Cerebellar nuclear complex (tissue), 1 donor: ENCODE results near the gene AMPD2.
A peak's percentile ranks its signal among the peaks of the same experiment; 100 is the strongest.

Experiments used
- DNase-seq, 2 experiments: peaks; one replicate each; lab custom pipeline; 2025; lab: John Stamatoyannopoulos, UW

Gene AMPD2

DNA sequence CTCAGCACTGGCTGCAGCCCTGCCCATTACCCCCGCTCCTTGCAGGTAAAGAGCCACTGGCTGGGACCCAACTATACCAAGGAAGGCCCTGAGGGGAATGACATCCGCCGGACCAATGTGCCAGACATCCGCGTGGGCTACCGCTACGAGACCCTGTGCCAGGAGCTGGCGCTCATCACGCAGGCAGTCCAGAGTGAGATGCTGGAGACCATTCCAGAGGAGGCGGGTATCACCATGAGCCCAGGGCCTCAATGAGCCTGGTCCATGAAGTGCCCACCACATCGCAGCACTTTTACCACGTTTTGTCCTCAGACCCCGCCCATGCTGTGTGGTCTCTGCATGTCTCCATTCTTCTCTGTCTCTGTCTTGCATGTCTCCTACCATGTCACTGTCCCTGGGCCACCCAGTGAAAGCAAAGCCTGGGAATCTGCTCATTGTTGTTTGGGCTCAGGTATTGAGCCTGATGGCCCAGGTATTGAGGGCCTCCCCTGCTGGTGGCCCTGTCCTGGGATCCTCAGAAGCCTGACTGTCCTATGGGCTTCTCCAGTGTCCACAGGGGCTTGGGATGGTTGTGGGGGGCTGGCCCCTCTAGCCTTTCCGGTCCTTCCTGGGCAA, 11.4 kb downstream of the AMPD2 start:
- no peak for DNase-seq

DNA sequence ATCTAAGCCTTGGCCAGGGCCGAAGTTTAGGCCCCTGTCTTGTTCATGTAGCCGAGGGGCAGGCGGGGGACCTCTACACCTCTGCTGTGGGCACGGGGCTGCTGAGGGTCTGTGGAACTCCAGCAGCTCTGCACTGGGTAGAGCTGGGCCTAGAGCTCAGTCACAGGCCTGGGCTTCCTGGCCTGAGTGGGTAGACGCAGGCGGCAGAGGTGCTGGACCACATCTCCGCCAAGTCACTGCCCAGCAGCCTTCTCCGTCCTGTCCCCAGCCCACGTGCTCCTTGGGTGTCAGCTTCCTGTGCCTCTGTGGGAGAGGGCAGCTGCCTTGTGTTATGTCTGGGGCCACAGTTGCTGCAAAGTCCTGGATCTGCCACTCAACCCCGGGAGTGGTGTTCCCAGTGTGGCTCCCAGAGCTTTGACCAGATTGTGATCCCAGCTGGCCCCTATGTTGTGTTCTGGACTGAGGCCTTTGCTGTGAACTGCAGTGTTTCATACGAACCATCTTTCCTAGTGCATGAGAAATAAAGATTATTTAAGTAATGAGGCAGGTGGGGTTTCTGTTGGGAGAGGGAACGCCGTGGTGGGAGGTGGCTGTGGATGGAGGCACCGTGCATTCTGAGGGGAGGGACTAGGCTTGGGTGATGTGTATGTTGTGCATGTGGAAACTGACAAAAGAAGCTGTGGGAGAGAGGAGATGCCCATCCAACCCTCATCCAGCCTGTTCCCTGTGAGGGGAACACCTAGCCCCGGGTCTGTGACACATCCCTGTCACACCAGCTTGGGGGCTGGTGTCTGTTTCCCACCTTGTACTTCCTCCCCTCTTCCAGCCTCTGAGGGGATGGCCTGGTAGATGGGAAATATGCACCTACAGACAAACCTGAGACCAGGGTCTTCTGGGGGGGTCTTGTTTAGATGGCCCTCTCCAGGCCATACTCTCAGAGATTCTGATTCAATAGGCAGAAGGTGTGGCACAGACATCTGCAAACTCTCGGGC, 12.2 kb downstream of the AMPD2 start:
- DNase-seq, result no peak

DNA sequence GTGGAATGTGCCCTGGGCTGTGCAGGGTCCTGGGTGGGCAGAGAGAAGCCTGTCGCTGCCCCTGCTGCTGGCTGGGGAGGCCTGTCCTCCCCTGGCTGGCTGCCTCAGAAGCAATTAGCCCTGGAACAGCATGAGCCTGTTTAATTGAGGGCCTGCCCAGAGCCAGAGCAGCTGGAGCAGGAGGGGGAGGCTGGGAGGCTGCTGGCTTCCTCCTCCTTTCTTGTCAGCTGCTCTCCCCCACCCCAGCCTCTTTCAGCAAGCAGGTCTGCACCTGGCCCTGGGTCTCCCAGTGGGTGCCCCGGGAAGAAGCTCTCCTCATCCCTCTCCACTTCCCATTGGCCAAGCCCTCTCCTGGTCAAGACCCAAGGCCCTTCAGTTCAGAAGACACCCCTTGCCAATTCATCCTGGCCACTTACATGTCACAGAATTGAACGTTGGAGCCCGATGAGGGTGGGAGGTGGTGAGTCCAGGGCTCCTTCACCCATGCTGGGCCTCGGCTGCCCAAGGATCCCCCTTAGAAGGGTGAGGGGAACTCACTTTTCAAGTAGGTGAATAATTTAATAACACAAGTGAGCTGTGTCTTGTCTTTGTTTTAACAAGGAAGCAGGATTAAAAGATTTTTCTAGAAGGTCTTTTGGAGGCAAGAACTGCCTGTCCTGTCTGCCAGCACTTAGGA, 13.2 kb downstream of the AMPD2 start:
- no peak for DNase-seq

DNA sequence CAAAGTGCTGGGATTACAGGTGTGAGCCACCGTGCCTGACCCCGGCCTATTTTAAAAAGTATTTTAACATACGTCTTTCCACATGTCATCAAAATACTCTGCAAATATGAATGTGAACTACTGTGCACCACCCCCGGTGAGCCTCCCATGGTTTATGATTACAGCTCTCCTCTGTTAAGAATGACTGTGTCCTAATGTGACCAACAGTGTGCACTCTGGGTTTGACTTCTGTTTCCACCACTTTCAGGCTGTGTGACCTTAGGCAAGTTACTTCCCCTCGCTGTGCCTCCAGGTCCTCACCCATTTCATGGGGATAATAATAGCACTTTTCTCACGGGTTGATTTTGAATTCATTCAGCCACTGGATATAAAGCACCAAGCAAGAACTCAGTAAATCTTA, 14.7 kb downstream of the AMPD2 start:
- no peak for DNase-seq

DNA sequence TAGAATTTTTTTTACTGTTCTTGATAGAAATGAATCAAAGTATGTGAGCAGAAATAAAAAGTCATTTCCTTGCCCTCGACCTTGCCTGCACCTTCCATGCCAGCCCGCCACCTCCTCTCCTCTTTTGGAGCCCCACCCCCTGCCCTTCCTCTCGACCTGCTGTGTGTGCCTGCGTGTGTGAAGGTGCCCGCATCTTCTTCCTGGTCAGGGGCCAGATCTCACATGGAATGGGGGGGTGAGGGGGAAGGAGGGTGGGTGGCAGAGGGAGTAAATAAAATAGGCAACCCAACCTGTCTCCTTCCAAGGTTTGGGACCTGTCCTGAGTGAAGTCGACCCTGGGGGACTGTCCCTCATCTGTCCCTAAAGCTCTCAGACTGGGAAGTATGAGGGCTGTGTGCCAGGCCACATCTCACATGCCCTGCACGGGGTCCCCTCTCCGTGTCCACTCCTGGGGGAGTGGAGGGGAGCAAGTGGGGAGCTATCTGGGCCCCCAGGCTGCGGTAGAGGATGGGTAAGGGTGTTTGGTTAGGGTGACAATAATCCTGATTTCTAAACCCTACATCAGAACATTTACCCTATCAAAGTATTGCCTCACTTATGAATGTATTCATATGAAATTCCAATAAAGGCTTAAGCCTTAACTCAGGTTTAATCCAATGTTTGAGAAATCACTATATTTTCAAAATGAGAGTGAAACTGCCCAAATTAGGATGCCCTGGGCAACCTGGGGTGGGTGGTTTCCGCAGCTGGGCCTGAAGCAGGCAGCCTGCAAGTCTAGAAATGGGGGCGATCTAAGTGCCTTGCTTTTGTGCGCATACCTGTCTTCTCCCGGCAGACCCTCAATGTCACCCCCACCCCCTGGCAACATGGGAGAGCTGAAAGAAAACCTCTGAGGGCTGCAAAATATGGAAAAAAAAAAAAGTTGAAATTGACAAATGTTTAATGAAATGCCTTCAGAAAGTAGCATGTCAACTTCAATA, 15.4 kb downstream of the AMPD2 start:
- no peak for DNase-seq

DNA sequence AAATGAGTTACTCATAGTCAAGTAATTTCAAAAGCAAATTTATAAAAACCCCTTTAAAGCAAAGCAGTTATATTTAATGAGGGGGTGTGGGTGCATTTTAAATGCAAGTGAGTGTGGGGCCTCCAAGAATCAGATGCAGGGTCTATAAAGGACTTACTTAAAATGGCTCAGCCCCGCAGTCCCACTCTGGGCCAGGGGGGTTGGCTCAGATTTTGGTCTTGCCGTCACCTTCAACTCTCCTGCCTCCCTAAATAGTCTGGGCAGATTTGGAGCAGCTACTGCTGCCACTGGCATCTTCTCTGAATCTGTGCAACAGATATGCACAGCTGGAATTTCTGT, 16.2 kb downstream of the AMPD2 start:
- no peak for DNase-seq

DNA sequence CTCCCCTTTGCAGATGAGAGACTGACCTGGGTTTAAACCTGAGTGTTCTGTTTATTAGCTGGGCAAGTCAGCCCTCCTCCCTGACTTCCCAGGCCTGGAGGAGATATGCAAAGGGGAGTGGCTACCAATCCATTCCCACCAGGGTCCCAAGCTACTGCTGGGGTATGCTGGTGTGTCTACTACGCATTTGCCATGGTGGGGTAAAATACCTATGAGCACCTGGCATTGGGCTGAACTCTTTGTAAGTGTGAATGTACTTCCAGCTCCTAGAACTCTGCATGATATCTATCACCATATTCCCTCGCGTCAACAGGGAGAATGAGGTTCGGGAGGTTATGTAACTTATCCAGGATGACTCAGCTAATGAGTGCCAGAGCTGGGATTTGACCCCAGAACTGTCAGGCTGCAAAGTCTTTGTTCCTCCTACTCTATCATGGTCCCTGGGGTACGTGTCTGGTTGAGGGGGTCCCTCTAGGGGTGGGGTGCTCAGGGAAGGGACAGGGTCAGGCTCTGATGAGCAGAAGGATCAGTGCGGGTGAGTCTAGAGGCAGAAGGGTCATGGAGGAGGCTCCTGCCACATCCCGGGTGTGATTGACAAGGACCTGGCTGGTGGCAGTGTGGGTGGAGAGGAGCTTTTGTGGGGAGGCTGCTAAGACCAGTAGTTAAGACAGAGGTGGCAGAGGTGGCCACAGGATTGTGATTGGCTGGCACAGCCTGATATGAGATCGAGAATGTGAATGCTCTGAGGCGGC, 16.7 kb downstream of the AMPD2 start:
- no peak for DNase-seq

DNA sequence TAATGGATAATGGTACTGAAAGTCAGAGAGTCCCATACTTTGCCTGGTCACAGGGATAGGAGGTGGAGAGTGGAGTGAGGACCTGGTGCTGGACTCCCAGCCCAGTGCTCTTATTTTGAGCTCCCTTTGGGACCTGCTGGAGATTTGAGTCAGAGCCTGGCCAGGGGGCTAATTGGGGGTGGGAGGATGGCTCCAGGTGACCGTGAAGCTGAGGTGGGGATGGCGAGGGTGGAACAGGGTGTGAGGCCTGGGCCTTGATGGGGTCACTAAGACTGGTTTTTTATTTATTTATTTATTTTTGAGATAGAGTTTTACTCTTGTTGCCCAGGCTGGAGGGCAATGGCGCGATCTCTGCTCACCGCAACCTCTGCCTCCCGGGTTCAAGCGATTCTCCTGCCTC, 17.8 kb downstream of the AMPD2 start:
- no peak for DNase-seq

DNA sequence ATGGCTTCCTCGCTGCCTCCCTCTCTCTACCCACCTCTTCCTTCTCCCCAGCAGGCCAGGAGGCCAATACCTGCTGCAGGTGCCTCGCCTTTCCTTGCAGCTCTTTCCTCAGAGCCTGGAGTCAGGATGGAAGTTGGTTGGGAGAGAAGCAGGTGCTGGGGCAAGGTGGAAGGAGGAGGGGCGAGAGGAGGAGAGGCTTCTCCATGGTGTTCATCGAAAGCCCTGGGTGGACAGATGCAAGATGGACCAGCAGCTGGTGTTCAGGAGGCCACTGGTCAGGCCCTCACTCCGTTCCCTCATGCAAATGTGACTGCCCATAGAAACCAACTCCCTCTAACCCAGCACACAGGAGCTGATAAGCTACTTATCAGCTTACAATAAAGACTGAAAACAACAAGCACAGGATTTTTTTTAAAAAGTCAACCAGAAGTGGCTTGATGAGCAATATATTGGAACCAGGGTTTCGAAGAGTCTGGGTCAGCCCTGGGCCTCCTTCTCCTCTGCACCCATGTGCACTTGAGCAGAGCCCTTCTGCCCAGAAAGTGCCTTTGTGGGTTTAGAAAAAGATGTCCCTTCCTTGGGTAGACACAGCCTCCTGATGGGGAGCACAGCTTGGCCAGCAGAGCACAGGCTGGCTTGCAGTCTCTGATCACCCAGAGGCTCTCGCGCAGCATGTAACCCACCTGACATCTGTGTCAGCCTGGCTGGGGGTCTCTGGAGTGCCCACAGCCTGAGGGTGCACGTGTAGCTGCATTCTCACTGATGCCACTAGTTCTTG, 19.6 kb downstream of the AMPD2 start:
- no peak for DNase-seq

DNA sequence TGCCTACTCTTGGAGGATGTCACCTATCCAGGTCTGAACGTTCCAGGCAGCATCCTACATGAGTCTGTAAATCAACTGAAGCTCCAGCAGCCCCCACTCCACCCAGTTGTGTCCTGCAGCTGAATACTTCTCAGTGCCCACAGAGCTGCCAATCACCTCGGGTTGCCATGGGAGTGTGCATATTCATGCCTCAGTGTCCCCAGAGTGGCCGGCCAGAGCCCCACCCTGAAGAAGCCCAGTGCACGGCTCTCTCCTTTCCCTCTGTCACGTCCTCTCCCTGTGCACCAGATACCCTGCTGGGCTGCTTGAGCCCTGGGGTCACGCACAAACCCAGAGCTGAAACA, 20.2 kb downstream of the AMPD2 start:
- no peak for DNase-seq

DNA sequence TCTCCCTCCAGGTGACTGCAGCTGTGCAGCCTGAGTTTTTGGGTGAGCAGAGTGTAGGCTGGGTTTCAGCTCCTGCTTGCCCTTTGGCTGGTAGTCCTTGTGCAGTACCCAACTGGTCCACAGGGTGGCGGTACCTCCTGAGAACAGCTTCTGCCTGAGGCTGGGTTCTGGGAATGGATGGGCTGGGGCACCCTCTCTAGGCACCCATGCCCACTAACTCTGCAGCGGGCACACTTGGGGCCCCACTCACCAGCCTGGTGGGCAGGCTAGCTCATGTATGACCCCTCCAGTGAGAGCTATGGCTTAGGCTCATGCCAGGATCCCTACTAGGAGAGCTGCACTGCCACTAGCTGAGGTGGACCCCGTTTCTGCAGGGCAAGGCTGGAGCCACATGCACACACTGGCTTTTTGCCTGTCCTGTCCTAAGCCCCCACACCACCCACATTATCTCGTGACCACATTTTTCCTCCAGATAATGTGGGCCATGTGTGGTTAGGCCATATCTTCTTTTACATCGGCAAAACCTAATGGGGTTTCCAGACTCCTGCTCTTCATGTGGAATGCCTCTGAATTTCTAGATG, 20.7 kb downstream of the AMPD2 start:
- peak in 1 of 2 experiments; percentile 34 for DNase-seq

DNA sequence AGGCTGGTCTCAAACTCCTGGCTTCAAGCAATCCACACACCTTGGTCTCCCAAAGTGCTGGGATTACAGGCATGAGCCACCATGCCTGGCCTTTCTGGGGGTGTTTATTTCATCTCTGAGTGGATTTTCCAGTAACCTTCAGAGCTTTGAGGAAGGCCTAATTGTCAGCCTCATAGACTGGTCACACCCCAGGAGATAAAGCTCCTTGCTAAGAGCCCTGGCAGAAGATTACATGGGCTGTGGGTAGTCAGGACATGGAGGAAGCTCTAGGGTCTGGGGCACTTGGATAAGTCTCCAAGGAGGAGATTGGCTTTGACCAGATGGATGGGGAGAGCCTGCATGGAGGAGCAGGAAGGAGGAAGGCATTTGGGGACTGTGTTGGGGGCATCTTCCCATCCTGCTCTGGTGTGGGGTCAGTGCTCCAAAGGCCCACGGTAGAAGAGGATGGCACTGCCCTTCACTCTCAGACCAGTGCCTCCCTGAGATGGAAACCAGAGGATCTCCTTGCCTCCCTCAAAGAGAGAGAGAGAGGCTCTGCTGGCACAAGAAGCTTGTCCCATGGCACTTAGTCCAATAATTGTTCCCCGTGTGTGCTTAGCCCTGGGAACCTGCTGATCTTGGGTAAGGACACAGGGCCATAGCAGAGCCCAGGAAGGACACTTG, 21.6 kb downstream of the AMPD2 start:
- no peak for DNase-seq

DNA sequence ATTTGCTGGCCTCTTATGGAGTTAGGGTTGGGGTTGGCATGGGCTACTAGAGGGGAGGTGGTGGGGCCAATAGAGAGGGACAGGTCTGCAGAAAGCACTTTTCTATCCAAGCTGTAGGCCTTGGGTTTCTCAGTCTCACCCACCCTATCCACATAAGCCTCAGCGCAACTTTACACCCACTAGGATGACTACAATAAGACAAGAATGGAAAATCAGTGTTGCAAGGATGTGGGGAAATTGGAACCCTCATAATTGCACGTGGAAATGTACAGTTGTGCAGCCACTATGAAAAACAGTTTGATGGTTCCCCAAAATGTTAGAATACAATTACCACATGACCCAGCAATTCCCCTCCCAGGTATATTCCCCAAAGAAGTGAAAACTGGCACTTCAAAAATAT, 22.2 kb downstream of the AMPD2 start:
- no peak for DNase-seq

DNA sequence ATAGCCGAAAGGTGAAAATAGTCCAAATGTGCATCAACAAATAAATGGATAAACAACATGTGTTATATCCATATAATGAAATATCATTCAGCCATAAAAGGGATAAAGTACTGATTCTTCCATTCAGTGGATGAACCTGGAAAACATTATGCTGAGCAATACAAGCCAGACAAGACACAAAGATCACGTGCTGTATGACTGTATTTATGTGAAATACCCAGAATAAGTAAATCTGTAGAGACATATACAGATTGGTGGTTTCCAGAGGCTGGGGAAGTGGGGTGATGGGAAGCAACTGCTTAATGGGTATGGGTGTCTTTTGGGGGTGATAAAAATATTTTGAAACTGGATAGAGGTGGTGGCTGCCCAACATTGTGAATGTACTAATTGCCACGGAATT, 23.0 kb downstream of the AMPD2 start:
- no peak for DNase-seq

DNA sequence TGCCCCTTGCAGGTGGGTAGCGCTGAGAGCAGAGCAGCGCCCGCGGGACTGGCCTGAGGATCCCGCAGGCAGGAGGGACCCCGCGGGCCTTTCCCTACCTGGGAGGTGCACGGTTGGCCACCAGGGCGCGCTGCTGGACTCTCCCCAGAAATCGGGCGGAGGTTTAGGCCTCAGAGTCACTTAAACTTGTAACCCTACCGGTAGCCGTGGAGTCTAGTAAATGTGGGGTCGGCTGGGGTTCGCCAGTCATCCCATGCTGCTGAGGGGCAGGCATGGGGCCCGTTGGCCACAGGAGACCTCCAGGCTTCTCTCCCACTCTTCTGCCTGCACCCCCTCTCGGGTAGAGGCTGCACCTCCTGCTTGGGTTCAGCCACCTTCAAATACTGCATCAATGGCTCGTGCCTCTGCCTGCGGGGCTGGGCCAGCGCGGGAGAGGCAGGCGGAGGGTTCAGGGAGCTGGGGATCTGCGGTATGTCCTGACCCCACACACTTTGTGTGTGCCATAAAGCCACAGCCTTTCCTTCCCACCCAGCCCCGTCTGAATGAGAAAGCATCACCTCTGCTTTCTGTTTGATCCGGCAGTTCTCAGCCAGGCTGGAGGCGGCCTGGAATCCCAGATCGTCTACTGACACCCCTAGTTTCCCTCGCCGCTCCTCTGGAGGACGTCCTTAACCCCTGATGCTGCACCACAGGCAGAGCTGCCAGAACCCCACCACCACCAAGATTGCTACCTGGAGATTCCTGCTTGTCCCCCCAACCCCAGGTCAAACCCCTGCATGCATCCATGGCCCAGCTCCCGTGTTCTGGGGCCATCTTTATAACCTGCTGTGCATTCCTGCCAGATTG, 24.0 kb downstream of the AMPD2 start:
- DNase-seq, result peak in 1 of 2 experiments; percentile 5

DNA sequence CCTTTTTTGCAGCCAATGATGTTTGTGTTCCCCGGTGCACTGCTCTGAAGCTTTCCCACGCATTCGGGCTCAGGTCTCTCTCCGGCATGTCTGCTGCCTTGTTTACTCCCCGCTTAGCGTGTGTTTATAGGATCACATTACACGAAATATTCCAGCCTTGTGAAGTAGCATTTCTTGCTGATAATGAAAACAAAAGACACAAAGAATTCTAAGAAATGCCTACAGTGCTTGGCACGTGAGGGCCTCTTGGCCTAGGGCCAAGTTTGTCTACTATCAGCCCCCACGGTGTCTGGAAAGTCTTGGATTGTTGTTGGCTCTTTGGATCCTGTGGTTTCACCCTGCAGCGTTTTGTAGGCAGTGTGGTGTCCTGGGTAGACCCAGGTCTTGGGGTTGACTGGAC, 25.0 kb downstream of the AMPD2 start:
- DNase-seq, result no peak

DNA sequence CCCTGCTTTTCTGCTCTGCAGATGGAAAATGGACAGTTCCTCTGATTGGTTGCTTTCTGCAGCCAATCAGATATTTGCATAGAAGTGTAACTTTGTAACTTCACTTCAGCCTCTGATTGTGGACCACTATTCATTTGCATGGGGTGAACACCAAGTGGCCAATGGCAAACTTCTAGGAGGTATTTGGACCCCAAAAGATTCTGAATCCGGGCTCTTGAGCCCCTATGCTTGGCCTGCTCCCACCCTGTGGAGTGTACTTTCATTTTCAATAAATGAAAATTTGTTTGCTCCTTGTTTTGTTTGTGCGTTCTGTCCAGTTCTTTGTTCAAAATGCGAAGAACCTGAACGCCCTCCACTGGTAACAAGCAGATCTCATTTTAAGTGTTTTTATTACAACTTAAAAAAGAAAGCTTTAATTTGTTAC, 29.9 kb downstream of the AMPD2 start:
- no peak for DNase-seq

DNA sequence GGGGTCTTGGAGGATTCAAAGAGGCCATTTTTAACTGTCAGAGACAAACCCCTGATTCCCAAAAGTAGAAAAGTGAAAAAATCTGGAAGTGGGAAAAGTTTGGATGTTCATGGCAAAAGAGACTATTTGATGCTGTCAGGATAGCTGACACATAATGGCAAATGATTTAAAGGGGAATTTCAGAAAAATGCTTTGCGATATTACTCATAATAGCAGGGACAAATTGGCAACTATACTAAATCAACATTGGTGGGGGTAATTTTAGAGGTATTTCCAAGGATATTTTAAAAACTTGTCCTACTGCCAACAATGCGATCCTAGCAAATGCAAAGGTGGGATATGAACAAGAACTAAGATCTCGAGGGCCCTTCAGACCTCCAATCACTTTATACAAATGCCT, 31.0 kb downstream of the AMPD2 start:
- no peak for DNase-seq
